Stimulated activated CD8-positive, alpha-beta memory T cell treated with anti-CD3 and anti-CD28 coated beads, Interleukin-7, amount 100 ng/mL, for 24 hours (primary cell): ENCODE results near the gene ERICH2.

Source experiments
- DNase-seq: peaks from one replicate; pipeline ENCODE4 v3.0.0-alpha.2; 2020; ENCODE audit warnings: low read depth

The ERICH2 gene

DNA sequence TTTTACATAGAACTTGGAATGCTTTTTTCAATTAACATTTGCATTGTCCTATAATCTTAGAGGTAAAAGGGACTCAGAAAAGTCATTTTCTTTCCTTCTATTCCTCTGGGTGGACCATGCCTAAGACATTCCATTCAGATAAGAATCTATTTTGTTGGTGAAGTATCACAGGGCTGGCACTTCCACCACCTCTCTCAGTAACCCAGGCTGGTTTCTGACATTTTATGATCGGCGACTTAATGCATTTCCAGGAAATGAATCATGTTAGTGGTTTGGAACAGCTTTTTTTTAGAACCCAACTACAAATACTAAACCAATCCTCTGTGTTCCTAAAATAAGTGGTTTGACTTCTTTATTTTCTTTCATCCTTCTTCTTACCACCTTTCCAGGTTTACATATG lies 73.5 kb downstream of the ERICH2 start:
- no peak for DNase-seq

DNA sequence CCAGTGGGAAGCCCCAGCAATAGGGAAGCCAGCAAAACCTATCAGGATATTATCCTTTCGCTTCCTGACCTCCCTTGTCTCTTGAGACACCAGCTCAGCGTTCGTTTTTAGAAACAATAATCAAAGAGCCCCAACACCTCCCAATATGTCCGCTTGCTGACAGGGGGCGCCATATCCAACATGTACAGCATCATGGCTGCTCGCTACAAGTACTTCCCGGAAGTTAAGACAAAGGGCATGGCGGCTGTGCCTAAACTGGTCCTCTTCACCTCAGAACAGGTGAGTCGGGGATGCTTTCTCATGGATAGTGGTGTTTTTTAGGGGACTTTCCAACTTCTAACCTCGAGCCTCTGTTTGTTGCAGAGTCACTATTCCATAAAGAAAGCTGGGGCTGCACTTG lies 75.2 kb downstream of the ERICH2 start:
- DNase-seq, result no peak

DNA sequence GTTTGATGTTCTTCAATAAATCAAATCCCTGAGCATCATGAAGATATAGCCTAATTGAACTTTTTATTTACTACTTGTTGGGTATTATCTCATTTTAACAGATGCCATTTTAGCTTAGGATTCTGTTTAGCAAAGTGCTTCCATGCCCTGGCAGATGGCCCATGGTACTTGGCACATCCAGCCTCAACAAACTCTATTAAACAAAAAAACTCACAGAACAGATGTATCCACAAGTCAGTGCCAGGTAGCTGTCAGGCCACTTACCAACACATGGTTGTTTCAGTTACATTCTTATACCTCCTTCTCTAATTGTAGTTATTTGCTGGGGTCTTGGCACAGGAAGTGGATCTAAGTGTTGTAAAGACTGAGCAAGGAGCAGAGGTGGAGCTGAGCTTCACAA lies 76.1 kb downstream of the ERICH2 start:
- DNase-seq, result no peak

DNA sequence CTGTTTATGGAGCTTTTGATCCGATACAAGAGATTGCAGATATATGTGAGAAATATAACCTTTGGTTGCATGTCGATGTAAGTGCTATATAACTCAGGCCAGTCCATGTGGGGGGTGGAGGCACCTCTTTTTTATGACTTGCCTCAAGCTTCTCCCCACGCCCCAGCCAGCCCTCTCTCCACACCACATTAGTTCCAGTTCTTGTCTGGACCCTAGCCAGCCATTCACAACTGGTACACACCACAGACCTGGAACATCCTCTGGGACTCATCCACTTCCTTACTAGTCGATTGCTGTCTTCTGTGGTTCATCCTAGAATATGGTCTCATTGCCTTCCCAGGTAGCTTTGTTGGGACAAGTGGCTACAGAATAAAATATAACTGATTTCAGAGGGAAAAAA lies 77.5 kb downstream of the ERICH2 start:
- no peak for DNase-seq
